HEK293T (cell line): ENCODE results near the gene LCE1C.

Experiments used
- CTCF ChIA-PET: fragments of 350-600 bp; formaldehyde crosslinking; extraction: SDS; loops from one replicate; lab custom pipeline; 2021; ENCODE audit warnings: antibody characterized with exemption, inconsistent platforms; lab: Yijun Ruan, JAX
- POLR2A ChIA-PET: fragments of 350-600 bp; formaldehyde crosslinking; extraction: SDS; loops from one replicate; lab custom pipeline; 2020; ENCODE audit warnings: antibody characterized with exemption, inconsistent platforms; lab: Yijun Ruan, JAX
- DNase-seq: peaks from one replicate; pipeline ENCODE4 v3.0.0; 2012; ENCODE audit warnings: mixed read lengths; ENCODE audit errors: extremely low spot score
- ARNT ChIP-seq: fragments of 450-650 bp; IDR thresholded peaks from 2 replicates; pipeline ENCODE4 v1.6.1; 2017; ENCODE audit warnings: mild to moderate bottlenecking
- BHLHE40 ChIP-seq: fragments of 450-650 bp; IDR thresholded peaks from 2 replicates; pipeline ENCODE4 v1.6.1; 2016; ENCODE audit warnings: mild to moderate bottlenecking, moderate library complexity, borderline replicate concordance
- CTBP1 ChIP-seq: fragments of 450-650 bp; IDR thresholded peaks from 2 replicates; pipeline ENCODE4 v1.6.1; 2016; ENCODE audit warnings: borderline replicate concordance
- ELF4 ChIP-seq: fragments of 450-650 bp; IDR thresholded peaks from 2 replicates; pipeline ENCODE4 v1.6.1; 2017; ENCODE audit warnings: antibody characterized with exemption
- FOXA1 ChIP-seq: fragments of 450-650 bp; IDR thresholded peaks from 2 replicates; pipeline ENCODE4 v1.6.1; 2016; ENCODE audit warnings: mild to moderate bottlenecking
- FOXK2 ChIP-seq: fragments of 450-650 bp; IDR thresholded peaks from 2 replicates; pipeline ENCODE4 v1.6.1; 2016; ENCODE audit warnings: mild to moderate bottlenecking
- FOXM1 ChIP-seq: fragments of 450-650 bp; IDR thresholded peaks from 2 replicates; pipeline ENCODE4 v1.6.1; 2017; ENCODE audit warnings: mild to moderate bottlenecking, borderline replicate concordance
- HDGF ChIP-seq: fragments of 450-650 bp; IDR thresholded peaks from 2 replicates; pipeline ENCODE4 v1.6.1; 2017; ENCODE audit warnings: antibody characterized with exemption, borderline replicate concordance
- L3MBTL2 ChIP-seq: fragments of 450-650 bp; conservative IDR thresholded peaks from 2 replicates; pipeline ENCODE4 v1.6.1; 2016; ENCODE audit warnings: mild to moderate bottlenecking
- LEF1 ChIP-seq: fragments of 450-650 bp; IDR thresholded peaks from 2 replicates; pipeline ENCODE4 v1.6.1; 2017; ENCODE audit warnings: mild to moderate bottlenecking, borderline replicate concordance
- NFRKB ChIP-seq: fragments of 450-650 bp; IDR thresholded peaks from 2 replicates; pipeline ENCODE4 v1.6.1; 2016; ENCODE audit warnings: mild to moderate bottlenecking, moderate library complexity
- PKNOX1 ChIP-seq: fragments of 450-650 bp; IDR thresholded peaks from 2 replicates; pipeline ENCODE4 v1.6.1; 2016
- SP1 ChIP-seq: fragments of 450-650 bp; IDR thresholded peaks from 2 replicates; pipeline ENCODE4 v1.6.1; 2017
- SUZ12 ChIP-seq: fragments of 450-650 bp; IDR thresholded peaks from 2 replicates; pipeline ENCODE4 v1.6.1; 2016; ENCODE audit warnings: mild to moderate bottlenecking
- TARDBP ChIP-seq: fragments of 450-650 bp; IDR thresholded peaks from 2 replicates; pipeline ENCODE4 v1.6.1; 2016
- ZNF384 ChIP-seq: fragments of 450-650 bp; IDR thresholded peaks from 2 replicates; pipeline ENCODE4 v1.6.1; 2016

LCE1C gene

DNA sequence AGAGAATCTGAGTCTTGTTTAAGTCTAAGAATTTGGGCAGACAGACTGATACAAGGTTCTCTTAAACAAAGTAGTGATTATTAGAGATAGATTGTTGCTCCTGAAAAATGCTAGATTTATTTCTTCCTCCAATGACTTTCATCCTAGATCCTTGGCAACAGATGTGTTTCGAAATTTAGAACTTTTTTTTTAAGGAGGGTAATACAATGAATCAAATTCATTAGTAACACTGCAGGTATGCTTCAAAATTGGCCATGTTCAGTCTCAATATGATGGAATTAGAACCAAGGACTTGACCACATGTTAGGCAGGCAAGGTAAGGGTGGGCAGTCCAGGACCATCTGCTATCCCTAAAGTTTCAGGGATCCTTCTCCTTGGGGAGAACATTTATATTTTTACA lies 36.0 kb downstream of the LCE1C start:
- ChIA-PET POLR2A (no interaction called here), CTCF (no interaction called here)
- TF ChIP-seq SP1 (no peak), SUZ12 (no peak), CTBP1 (no peak), FOXK2 (no peak)
- DNase-seq = no peak

DNA sequence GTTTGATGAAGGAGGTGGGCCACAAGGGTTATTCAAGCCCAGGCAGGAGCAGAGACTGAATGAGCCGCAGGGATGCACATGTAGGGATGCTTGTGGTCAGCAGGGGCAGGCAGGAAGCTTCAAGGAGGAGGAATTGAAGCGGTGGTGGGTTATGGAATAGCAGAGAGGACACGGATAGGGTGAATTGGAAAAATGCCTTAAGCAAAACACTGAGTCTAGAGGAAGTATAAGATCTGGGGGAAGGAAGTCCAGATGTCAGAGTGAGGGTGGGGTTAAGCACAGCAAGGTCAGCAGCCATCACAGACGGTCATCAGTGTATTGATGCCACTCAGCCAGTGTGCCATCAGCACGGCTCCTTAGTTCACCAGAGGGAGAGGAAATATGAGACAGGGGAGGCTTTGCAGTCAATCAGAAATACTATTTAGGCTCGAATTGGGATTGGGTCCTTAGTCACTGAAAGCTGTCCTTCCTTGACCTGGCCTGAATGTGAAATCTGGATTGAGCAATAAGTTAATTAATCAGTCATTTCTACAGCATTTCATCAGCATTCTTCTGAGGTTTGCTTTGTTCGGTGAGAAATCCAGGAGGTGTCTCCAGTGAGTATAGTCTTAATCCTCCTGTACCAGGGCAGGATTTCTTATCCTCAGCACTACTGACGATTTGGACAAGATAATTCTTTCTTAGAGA lies 37.5 kb downstream of the LCE1C start:
- ChIA-PET CTCF (interaction anchor here (0.6 kb wide), 1 partner anchor 143 kb away, joined by 3 read pairs; no protein-coding TSS in a partner anchor), POLR2A (no interaction called here)
- no peak for DNase-seq
- TF ChIP-seq FOXK2 = no peak
- TF ChIP-seq ZNF384 = no peak
- TF ChIP-seq SP1 = no peak
- TF ChIP-seq ARNT = no peak

DNA sequence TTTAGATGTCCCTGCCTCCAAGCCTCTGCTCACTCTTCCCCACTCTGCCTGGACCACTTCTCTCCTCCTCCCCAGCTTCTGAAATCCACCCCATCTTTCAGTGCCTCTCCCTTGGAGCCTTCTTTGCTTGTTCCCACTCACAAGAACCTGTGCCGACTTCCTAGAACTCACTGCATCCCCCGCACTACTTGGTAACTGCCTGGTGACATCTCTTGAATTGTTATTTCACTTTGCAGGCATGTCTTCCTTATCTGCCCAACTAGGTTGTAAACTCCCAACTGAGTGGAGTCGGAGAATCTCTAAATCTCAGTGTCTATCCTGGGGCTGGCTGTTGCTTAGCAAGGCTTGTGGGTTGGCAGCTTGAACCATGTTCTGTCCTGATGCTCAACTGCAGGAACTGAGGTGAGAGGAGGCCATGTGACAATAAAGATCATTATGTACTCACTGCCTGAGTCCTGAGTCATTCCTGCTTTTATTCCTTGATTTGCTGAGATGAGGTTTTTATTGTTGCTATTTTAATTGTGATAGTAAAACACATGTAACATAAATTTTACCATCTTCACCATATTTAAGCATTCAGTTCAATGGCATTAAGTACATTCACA lies 44.7 kb downstream of the LCE1C start:
- ChIA-PET CTCF (interaction anchor here (0.6 kb wide), 1 partner anchor 207 kb away, joined by 3 read pairs; no protein-coding TSS in a partner anchor), POLR2A (no interaction called here)
- TF ChIP-seq FOXA1 (no peak), CTBP1 (no peak), LEF1 (no peak), PKNOX1 (no peak), FOXM1 (no peak), HDGF (no peak), L3MBTL2 (no peak), ARNT (no peak), ZNF384 (no peak), TARDBP (no peak), SP1 (no peak), SUZ12 (no peak), NFRKB (no peak), BHLHE40 (no peak)
- DNase-seq = no peak

DNA sequence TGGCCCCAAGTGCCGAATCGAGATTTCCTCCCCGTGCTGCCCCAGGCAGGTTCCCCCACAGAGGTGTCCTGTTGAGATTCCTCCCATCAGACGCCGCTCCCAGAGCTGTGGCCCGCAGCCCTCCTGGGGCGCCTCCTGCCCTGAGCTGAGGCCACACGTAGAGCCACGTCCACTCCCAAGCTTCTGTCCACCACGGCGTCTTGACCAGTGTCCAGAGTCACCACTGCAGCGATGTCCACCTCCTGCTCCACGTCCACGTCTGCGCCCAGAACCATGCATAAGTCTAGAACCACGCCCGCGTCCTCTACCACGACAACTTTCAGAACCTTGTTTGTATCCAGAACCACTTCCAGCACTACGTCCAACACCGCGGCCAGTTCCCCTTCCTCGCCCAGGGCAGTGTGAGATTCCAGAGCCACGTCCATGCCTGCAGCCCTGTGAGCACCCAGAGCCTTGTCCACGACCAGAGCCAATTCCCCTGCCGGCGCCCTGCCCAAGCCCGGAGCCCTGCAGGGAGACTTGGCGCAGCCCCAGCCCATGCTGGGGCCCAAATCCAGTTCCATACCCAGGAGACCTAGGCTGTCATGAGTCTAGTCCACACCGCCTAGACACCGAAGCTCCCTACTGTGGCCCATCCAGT lies 45.8 kb downstream of the LCE1C start:
- CTCF ChIA-PET = no interaction called here
- POLR2A ChIA-PET = no interaction called here
- TF ChIP-seq L3MBTL2 (no peak), TARDBP (no peak), BHLHE40 (no peak), NFRKB (no peak), SP1 (no peak), CTBP1 (no peak), FOXA1 (no peak), LEF1 (no peak), ARNT (no peak), PKNOX1 (no peak), HDGF (no peak), FOXK2 (no peak), ZNF384 (no peak), SUZ12 (no peak), FOXM1 (no peak), ELF4 (no peak)
- DNase-seq = no peak

DNA sequence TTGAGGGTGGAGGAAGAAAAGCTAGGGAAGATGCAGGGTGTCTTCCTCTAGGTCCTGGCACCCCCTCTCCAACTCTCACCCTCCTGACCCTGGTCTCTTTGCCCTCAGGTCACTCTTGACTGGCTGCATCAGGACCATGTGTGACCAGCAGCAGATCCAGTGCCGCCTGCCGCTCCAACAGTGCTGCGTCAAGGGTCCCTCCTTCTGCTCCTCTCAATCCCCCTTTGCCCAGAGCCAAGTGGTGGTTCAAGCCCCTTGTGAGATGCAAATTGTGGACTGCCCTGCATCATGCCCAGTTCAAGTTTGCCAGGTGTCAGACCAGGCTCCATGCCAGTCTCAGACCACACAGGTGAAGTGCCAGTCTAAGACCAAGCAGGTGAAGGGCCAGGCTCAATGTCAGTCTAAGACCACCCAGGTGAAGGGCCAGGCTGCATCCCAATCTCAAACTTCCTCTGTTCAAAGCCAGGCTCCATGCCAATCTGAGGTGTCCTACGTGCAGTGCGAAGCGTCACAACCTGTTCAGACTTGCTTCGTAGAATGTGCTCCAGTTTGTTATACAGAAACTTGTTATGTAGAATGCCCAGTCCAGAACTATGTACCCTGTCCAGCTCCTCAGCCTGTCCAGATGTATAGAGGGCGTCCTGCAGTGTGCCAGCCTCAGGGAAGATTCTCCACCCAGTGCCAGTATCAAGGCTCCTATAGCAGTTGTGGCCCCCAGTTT lies 46.8 kb downstream of the LCE1C start:
- no peak for TF ChIP-seq FOXM1
- TF ChIP-seq BHLHE40 = no peak
- TF ChIP-seq FOXA1 = no peak
- TF ChIP-seq SUZ12 = no peak
- no peak for TF ChIP-seq ZNF384
- no peak for TF ChIP-seq SP1
- no peak for TF ChIP-seq PKNOX1
- TF ChIP-seq CTBP1 = no peak
- TF ChIP-seq ARNT = no peak
- TF ChIP-seq LEF1 = no peak
- TF ChIP-seq NFRKB = no peak
- ChIA-PET POLR2A (no interaction called here), CTCF (no interaction called here)
- DNase-seq = no peak

GRCh38 chr1:152758636-152759035 lies 47.8 kb downstream of the LCE1C start:
- CTCF ChIA-PET = no interaction called here
- DNase-seq = no peak
- POLR2A ChIA-PET = no interaction called here
- no peak for TF ChIP-seq SP1
